ENCODE results near the gene ABR. TPM values are rescaled to one million over a fixed set of nuclear protein-coding genes. Genes with fewer than 3 reads are reported as not detected.

ABR gene
- total and polyA plus RNA-seq, 12 donors: 5.3 to 152 (median 105) TPM

DNA sequence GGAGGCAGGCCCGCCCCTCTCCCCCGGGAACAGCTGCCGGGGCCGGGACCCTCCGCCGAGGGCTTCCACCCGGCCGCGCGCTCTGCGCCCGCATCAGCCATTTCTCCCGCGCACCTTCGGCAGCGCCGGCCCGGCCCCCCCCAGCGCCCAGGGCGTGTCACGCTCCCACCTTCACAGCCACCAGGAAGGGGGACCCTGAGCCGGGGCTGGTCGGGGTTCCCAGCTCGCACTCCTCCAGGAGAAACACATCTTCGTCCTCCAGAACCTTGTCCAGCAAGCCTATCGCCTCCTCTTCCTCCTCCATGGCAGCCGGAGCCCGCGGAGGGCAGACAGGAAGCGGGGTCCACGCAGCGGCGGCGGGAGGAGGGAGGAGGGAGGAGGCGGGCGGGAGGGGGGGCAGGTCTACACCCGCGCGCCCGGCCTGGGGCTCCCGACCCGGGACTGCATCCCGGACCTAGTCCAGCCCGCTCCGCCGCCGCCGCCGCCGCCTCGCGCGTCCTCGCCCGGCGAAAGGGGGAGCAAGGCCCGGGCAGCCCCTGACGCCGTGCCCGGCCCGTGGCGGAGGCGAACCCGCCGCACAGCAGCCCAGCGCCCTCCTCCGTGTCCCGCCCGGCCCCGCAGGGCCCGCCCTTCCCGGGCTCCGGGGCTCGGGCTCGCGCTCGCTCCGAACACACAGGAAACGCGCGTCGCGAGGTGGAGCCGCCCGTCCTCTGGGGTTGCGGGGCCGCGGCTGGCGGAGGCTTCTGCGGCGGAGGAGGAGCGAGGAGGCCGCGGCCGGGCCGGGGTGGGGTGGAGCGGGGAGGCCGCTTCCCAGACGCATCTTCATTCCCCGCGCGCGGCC, 70.8 kb downstream of the ABR start:
- Histone ChIP-seq H3K9me3 (replicated peaks in 1 of 3) (no peaks in the 10 kb centered on the region), H3K36me3 (replicated peaks in 1 of 2) (no peaks in the 10 kb centered on the region), H3K4me3 (peak overlapping the region in 3 of 4 donors; percentile 24 to 96 (median 62)), H3K27ac (peak overlapping the region in 4 of 5 donors; percentile 56 to 94 (median 72)), H3K4me1 (replicated peaks in 1 of 2) (peaks cover 20 to 47% of the 10 kb centered on the region in 2 donors), H3K27me3 (no peaks in the 10 kb centered on the region)
- TF ChIP-seq POLR2A (IDR thresholded peaks at IDR 0.05) (peak; percentile 32 to 53), CTCF (IDR thresholded peaks at IDR 0.05) (no peak)
- WGBS, 4 donors: 0 to 35% (median 4%) methylated on average over 2 to 98 of the region's 103 CpGs
- DNase-seq: peak in 4 of 7 donors; percentile 56 to 64 (median 58)
- intact Hi-C loops (cut with DNase I): no loop called here

GRCh38 chr17:1108478-1108764, 71.4 kb downstream of the ABR start:
- Histone ChIP-seq H3K27me3 (no peaks in the 10 kb centered on the region), H3K36me3 (replicated peaks in 1 of 2) (no peaks in the 10 kb centered on the region), H3K9me3 (replicated peaks in 1 of 3) (no peaks in the 10 kb centered on the region), H3K4me3 (peak overlapping the region in 2 of 4 donors; percentile 62 to 96), H3K27ac (peak overlapping the region in 4 of 5 donors; percentile 56 to 94 (median 72)), H3K4me1 (replicated peaks in 1 of 2) (peaks cover 22 to 53% of the 10 kb centered on the region in 2 donors)
- TF ChIP-seq CTCF (IDR thresholded peaks at IDR 0.05) (no peak), POLR2A (IDR thresholded peaks at IDR 0.05) (no peak)
- DNase-seq: no peak
- intact Hi-C loops (cut with DNase I): no loop called here
- 20 to 33% (median 22%) methylated on average over 16 of the region's 16 CpGs; no CpG with 5 or more reads in 1 of the 4 donors for WGBS, 4 donors

GRCh38 chr17:1107777-1108477, 71.9 kb downstream of the ABR start:
- Histone ChIP-seq H3K9me3 (replicated peaks in 1 of 3) (no peaks in the 10 kb centered on the region), H3K27ac (peak overlapping the region in 2 of 5 donors; percentile 86 to 94), H3K27me3 (no peaks in the 10 kb centered on the region), H3K36me3 (replicated peaks in 1 of 2) (no peaks in the 10 kb centered on the region), H3K4me1 (replicated peaks in 1 of 2) (peaks cover 22 to 54% of the 10 kb centered on the region in 2 donors), H3K4me3 (peak overlapping the region in 2 of 4 donors; percentile 62 to 96)
- DNase-seq: no peak
- 31 to 82% (median 67%) methylated on average over 2 to 24 of the region's 24 CpGs for WGBS, 4 donors
- TF ChIP-seq CTCF (IDR thresholded peaks at IDR 0.05) (no peak), POLR2A (IDR thresholded peaks at IDR 0.05) (no peak)
- intact Hi-C loops (cut with DNase I): no loop called here

GRCh38 chr17:1107083-1107776, 72.6 kb downstream of the ABR start:
- TF ChIP-seq POLR2A (IDR thresholded peaks at IDR 0.05) (no peak), CTCF (IDR thresholded peaks at IDR 0.05) (no peak)
- H3K9me3 ChIP-seq (replicated peaks in 1 of 3): no peaks in the 10 kb centered on the region
- no peak for DNase-seq
- no peaks in the 10 kb centered on the region for H3K27me3 ChIP-seq
- peak overlapping the region in 1 of 5 donors; percentile 86 for H3K27ac ChIP-seq
- WGBS, 4 donors: 81 to 91% (median 88%) methylated on average over 13 to 20 of the region's 20 CpGs
- H3K4me1 ChIP-seq (replicated peaks in 1 of 2): peaks cover 22 to 52% of the 10 kb centered on the region in 2 donors
- no peak overlapping the region for H3K4me3 ChIP-seq
- no peaks in the 10 kb centered on the region for H3K36me3 ChIP-seq (replicated peaks in 1 of 2)
- intact Hi-C loops (cut with DNase I): no loop called here

Data from adrenal gland (tissue), 12 donors.